ENCODE data around the gene TFAP2A. TPM values are rescaled to one million over a fixed set of nuclear protein-coding genes. Genes with fewer than 3 reads are reported as not detected.

The TFAP2A gene
- total and polyA plus RNA-seq, 12 donors: 0.18 to 0.84 (median 0.49) TPM; not detected in 2

DNA sequence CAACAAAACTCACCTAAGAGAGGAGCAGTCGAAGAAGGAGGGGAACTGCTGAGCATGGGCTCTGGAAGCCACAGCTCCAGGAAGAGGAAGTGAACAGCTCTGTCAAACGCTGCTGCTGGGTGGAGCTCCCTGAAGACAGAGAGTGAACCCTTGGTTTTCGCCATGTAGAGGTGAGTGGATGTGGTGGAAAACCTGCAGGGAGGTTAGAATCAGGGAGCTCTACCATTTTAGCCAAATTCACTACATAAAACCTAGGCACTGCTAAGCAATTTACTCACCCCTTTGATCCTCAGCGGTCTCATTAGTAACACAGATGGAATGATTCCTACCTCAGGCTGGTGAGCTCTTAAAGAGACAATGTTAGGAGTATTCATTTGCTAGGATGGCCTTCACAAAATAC, 19.4 kb upstream of the TFAP2A start:
- Histone ChIP-seq H3K27me3 (peaks cover 4% of the 10 kb centered on the region), H3K4me3 (no peak overlapping the region), H3K4me1 (replicated peaks in 1 of 2) (no peaks in the 10 kb centered on the region), H3K36me3 (replicated peaks in 1 of 2) (no peaks in the 10 kb centered on the region), H3K9me3 (replicated peaks in 1 of 3) (no peaks in the 10 kb centered on the region), H3K27ac (no peak overlapping the region)
- TF ChIP-seq POLR2A (IDR thresholded peaks at IDR 0.05) (no peak), CTCF (IDR thresholded peaks at IDR 0.05) (no peak)
- intact Hi-C loops (cut with DNase I): loop anchor here (5.0 to 10.0 kb wide), 2 partner anchors 897 to 1449 kb away; no protein-coding TSS in a partner anchor
- DNase-seq: no peak
- WGBS, 4 donors: 49 to 57% (median 51%) methylated on average over 4 of the region's 4 CpGs

DNA sequence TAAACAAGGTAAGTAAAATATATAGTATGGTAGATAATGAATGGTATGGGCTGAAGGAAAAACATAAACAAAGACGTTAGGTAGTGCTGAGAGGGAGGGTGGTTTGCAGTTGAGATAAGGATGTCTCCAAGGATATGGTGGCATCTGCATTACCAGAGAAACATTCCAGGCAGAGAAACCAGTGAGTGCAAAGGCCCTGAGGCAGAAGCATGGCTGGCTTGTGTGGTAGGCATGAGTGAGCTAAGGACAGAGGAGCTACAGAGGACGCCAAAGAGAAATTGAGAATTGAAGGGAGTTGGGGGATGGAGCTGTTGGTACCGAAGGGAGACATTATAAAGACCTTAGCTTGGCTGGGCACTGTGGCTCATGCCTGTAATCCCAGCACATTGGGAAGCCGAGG, 18.4 kb upstream of the TFAP2A start:
- H3K9me3 ChIP-seq (replicated peaks in 1 of 3): no peaks in the 10 kb centered on the region
- H3K27ac ChIP-seq: no peak overlapping the region
- H3K36me3 ChIP-seq (replicated peaks in 1 of 2): no peaks in the 10 kb centered on the region
- peaks cover 9% of the 10 kb centered on the region for H3K27me3 ChIP-seq
- DNase-seq: no peak
- WGBS, 4 donors: 65 to 86% (median 74%) methylated on average over 4 of the region's 4 CpGs
- TF ChIP-seq CTCF (IDR thresholded peaks at IDR 0.05): no peak
- TF ChIP-seq POLR2A (IDR thresholded peaks at IDR 0.05): no peak
- no peaks in the 10 kb centered on the region for H3K4me1 ChIP-seq (replicated peaks in 1 of 2)
- intact Hi-C loops (cut with DNase I): loop anchor here (5.0 to 10.0 kb wide), 2 partner anchors 896 to 1449 kb away; no protein-coding TSS in a partner anchor
- no peak overlapping the region for H3K4me3 ChIP-seq

DNA sequence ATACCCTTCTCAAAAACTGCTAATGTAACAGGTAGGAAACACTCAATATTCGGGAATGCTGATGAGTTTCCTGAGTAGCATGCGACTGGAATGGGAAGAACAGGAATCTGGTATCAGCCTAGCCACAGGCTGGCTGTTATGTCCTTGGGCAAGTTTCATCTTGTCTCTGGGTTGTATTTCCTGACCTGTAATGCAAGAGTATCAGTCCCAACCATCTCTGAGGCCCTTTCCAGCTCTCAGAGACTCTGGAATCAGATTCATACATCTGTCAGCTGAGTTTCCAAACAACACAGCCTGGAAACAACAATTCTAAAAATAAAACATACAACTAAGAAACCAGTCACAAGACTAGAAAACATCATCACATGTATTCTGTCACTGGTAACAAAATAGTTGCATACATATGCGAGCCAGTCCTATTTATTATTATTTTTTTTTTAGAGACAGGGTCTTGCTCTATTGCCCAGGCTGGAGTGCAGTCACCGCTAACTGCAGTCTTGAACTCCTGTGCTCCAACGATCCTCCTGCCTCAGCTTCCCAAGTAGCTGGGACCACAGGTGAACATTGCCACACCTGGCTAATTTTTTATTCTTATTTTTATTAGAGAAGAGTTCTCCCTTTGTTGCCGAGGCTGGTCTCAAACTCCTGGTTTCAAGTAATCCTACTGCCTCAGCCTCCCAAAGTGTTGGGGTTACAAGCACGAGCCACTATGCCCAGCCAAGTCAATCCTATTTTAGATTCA, 16.7 kb upstream of the TFAP2A start:
- Histone ChIP-seq H3K4me1 (replicated peaks in 1 of 2) (no peaks in the 10 kb centered on the region), H3K4me3 (no peak overlapping the region), H3K27ac (no peak overlapping the region), H3K27me3 (peaks cover 9% of the 10 kb centered on the region), H3K36me3 (replicated peaks in 1 of 2) (no peaks in the 10 kb centered on the region), H3K9me3 (replicated peaks in 1 of 3) (no peaks in the 10 kb centered on the region)
- 72 to 75% (median 72%) methylated on average over 7 of the region's 7 CpGs for WGBS, 4 donors
- intact Hi-C loops (cut with DNase I): loop anchor here (5.0 to 10.0 kb wide), 2 partner anchors 894 to 1447 kb away; no protein-coding TSS in a partner anchor
- TF ChIP-seq CTCF (IDR thresholded peaks at IDR 0.05) (no peak), POLR2A (IDR thresholded peaks at IDR 0.05) (no peak)
- peak in 1 of 7 donors; percentile 13 for DNase-seq

- H3K4me1 ChIP-seq (replicated peaks in 1 of 2): peaks cover 9 to 14% of the 10 kb centered on the region in 2 donors
- DNase-seq: no peak
- peaks cover 23% of the 10 kb centered on the region for H3K27me3 ChIP-seq
- H3K9me3 ChIP-seq (replicated peaks in 1 of 3): no peaks in the 10 kb centered on the region
- TF ChIP-seq POLR2A (IDR thresholded peaks at IDR 0.05) (no peak), CTCF (IDR thresholded peaks at IDR 0.05) (peak in 5 of 6 experiments; percentile 33 to 65 (median 50))
- H3K4me3 ChIP-seq: no peak overlapping the region
- WGBS, 4 donors: 23 to 29% (median 26%) methylated on average over 12 of the region's 12 CpGs
- intact Hi-C loops (cut with DNase I): loop anchor here (5.0 to 10.0 kb wide), 2 partner anchors 893 to 1445 kb away; no protein-coding TSS in a partner anchor
- H3K36me3 ChIP-seq (replicated peaks in 1 of 2): no peaks in the 10 kb centered on the region
- no peak overlapping the region for H3K27ac ChIP-seq
These were observed 15.0 kb upstream of the TFAP2A start for GRCh38 chr6:10429638-10430427.

All from adrenal gland (tissue), 12 donors.